Nephron progenitor cell (in vitro differentiated cells): ENCODE data around the gene AGAP1.

Experiments used
- DNase-seq: peaks from one replicate; pipeline ENCODE4 v3.0.0; 2021
- H3K27ac Mint-ChIP-seq: 2 replicates; pipeline ENCODE4 v1.8.0; 2021; ENCODE audit warnings: mild to moderate bottlenecking, moderate library complexity, mixed read lengths
- H3K27me3 Mint-ChIP-seq: 2 replicates; pipeline ENCODE4 v1.8.0; 2021; ENCODE audit warnings: mild to moderate bottlenecking, low read depth, mixed read lengths; ENCODE audit not compliant: poor library complexity
- H3K36me3 Mint-ChIP-seq: 2 replicates; pipeline ENCODE4 v1.8.0; 2021; ENCODE audit warnings: low read depth, mixed read lengths
- H3K4me1 Mint-ChIP-seq: 2 replicates; pipeline ENCODE4 v1.8.0; 2021; ENCODE audit warnings: mixed read lengths
- H3K4me3 Mint-ChIP-seq: 2 replicates; pipeline ENCODE4 v1.8.0; 2021; ENCODE audit warnings: mild to moderate bottlenecking, moderate library complexity, mixed read lengths
- H3K9me3 Mint-ChIP-seq: 2 replicates; pipeline ENCODE4 v1.8.0; 2021; ENCODE audit warnings: mild to moderate bottlenecking, moderate library complexity, mixed read lengths
- TF ChIP-seq, protein P1 (sequence below): fragments of 200-600 bp; sonication (generic); IDR thresholded peaks from 2 replicates; pipeline ENCODE4 v1.5.0; 2021; ENCODE audit warnings: antibody characterized with exemption

The AGAP1 gene

DNA sequence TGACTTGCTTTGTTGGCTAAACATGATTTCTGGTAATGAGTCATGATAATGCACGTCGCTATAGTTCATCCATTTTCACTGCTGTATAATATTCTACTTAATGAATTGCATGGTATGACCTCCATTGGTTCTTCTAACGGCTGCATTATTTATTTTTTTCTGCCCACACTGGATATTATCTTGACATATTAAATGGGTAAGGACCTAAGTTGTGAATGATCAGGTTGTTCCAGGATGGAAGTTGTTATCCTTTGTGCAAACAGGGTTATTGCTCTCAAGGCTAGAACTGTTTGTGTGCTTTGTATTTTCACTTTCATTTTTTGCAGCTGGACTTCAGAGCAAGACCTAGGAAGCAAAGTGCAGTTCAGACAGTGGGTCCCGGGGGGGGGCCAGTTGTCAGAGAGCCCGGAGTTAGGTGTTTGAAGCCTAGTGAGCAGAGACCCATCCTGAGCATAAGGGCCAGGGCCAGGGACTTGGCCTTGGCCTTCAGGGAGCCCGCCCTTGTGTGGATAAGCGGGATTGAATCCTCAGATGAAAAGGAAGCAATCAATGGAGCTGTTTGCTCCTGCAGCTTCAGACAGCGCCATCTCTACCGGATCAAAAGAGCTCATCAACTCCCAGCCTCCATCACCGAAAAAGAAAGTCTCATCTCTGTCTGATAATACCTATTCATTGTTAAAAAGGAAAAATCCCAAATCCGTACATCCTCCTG lies 48.2 kb downstream of the AGAP1 start:
- Mint-ChIP-seq H3K9me3 (no peaks in the 10 kb centered on the region), H3K4me3 (no peak overlapping the region), H3K36me3 (no peaks in the 10 kb centered on the region), H3K4me1 (peaks cover 66% of the 10 kb centered on the region), H3K27ac (no peak overlapping the region), H3K27me3 (no peaks in the 10 kb centered on the region)
- TF ChIP-seq, protein P1, sequence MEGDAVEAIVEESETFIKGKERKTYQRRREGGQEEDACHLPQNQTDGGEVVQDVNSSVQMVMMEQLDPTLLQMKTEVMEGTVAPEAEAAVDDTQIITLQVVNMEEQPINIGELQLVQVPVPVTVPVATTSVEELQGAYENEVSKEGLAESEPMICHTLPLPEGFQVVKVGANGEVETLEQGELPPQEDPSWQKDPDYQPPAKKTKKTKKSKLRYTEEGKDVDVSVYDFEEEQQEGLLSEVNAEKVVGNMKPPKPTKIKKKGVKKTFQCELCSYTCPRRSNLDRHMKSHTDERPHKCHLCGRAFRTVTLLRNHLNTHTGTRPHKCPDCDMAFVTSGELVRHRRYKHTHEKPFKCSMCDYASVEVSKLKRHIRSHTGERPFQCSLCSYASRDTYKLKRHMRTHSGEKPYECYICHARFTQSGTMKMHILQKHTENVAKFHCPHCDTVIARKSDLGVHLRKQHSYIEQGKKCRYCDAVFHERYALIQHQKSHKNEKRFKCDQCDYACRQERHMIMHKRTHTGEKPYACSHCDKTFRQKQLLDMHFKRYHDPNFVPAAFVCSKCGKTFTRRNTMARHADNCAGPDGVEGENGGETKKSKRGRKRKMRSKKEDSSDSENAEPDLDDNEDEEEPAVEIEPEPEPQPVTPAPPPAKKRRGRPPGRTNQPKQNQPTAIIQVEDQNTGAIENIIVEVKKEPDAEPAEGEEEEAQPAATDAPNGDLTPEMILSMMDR = no peak
- DNase-seq = no peak

DNA sequence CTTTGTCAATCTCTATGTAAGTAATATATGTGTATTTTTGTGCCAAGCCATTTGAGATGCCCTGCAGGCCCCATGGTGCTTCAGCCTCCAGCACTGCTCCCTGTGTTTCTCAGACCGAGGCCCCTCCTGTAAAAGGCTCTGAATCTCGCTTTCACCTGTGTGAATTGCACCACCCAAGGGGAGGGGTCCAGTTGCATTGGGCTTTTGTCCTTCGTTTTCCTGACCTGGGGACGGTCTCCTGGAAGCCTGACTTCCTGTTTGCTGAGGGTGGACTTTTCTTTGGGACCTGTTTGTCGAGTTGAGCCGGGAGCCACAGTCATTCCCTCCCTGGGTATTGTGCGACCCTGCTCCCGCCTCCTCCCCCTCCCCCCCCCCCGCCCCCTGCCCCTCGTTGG lies 48.9 kb downstream of the AGAP1 start:
- DNase-seq = no peak
- H3K4me3 Mint-ChIP-seq = no peak overlapping the region

DNA sequence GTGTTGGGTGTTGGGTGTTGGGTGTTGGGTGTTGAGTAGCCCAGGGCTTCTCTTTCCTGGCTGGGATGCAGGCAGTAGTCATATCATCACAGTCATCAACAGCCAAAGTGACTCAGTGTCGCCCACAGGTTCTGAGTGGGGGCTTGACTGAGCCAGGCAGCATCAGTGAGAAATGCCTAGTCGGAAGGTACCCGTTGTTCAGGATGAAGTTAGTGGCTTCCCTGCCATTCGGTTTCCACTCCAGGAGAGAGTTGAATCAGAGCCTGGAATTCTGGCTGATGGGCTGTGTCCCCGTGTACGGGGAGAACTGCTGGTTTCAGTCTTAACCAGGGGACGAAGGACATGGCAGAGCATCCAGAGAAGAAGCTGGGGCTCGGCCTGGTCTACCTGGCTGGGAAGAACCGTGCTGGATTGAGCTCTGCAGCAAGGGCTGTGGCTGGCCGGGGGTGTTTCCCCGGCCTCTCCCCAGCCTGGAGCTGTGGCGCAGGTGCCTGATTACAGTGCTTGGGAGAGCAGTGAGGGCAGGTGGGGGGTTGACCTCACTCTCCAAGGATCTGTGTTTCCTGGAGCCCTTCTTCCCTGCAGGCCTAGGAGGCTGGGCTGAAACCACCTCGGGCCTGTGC lies 49.4 kb downstream of the AGAP1 start:
- Mint-ChIP-seq H3K27me3 (no peaks in the 10 kb centered on the region), H3K4me1 (peaks cover 66% of the 10 kb centered on the region), H3K4me3 (no peak overlapping the region), H3K36me3 (no peaks in the 10 kb centered on the region), H3K27ac (no peak overlapping the region), H3K9me3 (no peaks in the 10 kb centered on the region)
- no peak for DNase-seq
- TF ChIP-seq, protein P1 = no peak

More for the DNA sequence above, 48.9 kb downstream of the AGAP1 start:
- H3K36me3 Mint-ChIP-seq = no peaks in the 10 kb centered on the region
- H3K27ac Mint-ChIP-seq = no peak overlapping the region
- no peaks in the 10 kb centered on the region for H3K27me3 Mint-ChIP-seq
- TF ChIP-seq, protein P1 = no peak
- no peaks in the 10 kb centered on the region for H3K9me3 Mint-ChIP-seq
- peaks cover 66% of the 10 kb centered on the region for H3K4me1 Mint-ChIP-seq

DNA sequence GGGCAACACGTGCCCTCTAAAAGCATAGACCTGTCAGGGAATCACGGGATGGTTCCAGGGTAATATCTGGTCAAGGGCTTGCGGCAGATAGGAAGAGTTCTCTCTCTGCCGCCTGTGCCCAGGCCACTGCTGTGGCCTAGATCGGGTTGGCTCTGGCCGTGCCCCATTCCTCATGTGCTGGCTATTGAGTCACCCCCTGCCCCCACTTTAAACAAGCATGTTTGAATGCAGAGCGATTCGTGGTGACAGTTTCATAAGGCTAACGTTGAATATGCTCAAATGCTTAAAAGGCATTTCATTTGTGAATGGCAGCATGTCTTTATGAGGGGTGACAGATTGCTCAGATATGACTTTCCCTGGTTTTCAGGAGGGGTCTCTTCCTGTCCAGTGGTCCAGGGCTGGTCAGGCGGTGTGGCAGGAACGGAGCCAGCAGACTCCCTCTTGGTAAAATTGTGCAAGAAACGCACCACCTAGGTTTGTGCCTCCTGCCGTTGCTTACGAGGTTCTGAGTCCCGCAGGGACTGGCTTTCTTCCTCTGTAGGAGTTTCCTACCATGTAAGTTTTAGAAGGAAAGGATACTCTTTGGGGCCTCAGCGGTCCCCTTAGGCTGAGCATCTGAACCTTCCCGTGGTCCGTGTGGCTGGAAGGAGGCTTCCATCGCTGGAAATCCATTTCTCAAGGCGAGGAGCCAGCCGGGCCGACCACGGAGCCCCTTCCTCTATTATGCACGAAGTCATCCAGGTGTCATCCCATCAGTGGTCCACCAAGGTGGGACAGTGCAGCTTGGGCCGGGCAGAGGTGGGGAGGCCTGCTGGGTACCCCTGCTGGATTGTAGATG lies 50.2 kb downstream of the AGAP1 start:
- Mint-ChIP-seq H3K4me3 (no peak overlapping the region), H3K36me3 (no peaks in the 10 kb centered on the region), H3K27me3 (no peaks in the 10 kb centered on the region), H3K4me1 (peaks cover 62% of the 10 kb centered on the region), H3K27ac (no peak overlapping the region), H3K9me3 (no peaks in the 10 kb centered on the region)
- no peak for DNase-seq
- TF ChIP-seq, protein P1 = no peak

DNA sequence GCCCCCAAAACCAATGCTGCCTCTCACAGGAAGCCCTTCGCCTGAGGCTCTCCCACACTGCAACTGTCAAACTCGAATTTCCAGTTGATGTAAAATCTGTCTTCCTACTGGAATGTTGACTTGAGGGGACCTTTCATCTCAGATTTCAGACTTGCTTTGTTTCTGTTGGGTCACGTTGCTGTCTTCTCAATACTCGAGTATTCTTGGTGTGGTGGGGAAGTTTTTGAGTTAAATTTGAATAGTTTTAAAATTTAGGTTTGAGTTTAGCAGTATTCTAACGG lies 50.8 kb downstream of the AGAP1 start:
- no peak for DNase-seq
- Mint-ChIP-seq H3K4me3 (peak overlapping the region; percentile 36), H3K27ac (peak overlapping the region; percentile 49)

More for the DNA sequence above, 50.8 kb downstream of the AGAP1 start:
- Mint-ChIP-seq H3K36me3 (no peaks in the 10 kb centered on the region), H3K27me3 (no peaks in the 10 kb centered on the region), H3K4me1 (peaks cover 59% of the 10 kb centered on the region), H3K9me3 (no peaks in the 10 kb centered on the region)
- TF ChIP-seq, protein P1 = no peak
